Endodermal cell (in vitro differentiated cells): ENCODE results near the gene FGB. TPM values are rescaled to one million over a fixed set of nuclear protein-coding genes. Genes with fewer than 3 reads are reported as not detected.

Experiments used
- DNase-seq: peaks from one replicate; pipeline ENCODE4 v3.0.0-alpha.2; 2017
- H3K27ac ChIP-seq: 2 replicates; pipeline ENCODE4 v1.5.1; 2013; ENCODE audit warnings: mild to moderate bottlenecking, low read depth, low read length, moderate library complexity
- H3K27me3 ChIP-seq: 2 replicates; pipeline ENCODE4 v1.6.1; 2013; ENCODE audit warnings: mild to moderate bottlenecking, low read length, moderate library complexity; ENCODE audit not compliant: insufficient read depth, control insufficient read depth, poor library complexity, severe bottlenecking
- H3K36me3 ChIP-seq: 2 replicates; pipeline ENCODE4 v1.7.0; 2013; ENCODE audit warnings: mild to moderate bottlenecking, low read length, moderate library complexity; ENCODE audit not compliant: control insufficient read depth, insufficient read depth
- H3K4me1 ChIP-seq: one replicate; pipeline ENCODE4 v1.7.0; 2013; ENCODE audit warnings: low read length; ENCODE audit not compliant: control insufficient read depth, insufficient read depth
- H3K4me3 ChIP-seq: 2 replicates; pipeline ENCODE4 v1.5.1; 2013; ENCODE audit warnings: mild to moderate bottlenecking, low read length, moderate library complexity
- H3K9ac ChIP-seq: 2 replicates; pipeline ENCODE4 v1.6.1; 2013; ENCODE audit warnings: mild to moderate bottlenecking, low read length, moderate library complexity; ENCODE audit not compliant: poor library complexity, severe bottlenecking; ENCODE audit errors: extremely low read depth
- H3K9me3 ChIP-seq: 2 replicates; pipeline ENCODE4 v1.6.1; 2013; ENCODE audit warnings: mild to moderate bottlenecking, low read length, moderate library complexity; ENCODE audit not compliant: control insufficient read depth
- H3K27ac Mint-ChIP-seq: 2 replicates; pipeline ENCODE4 v1.8.0; 2020; ENCODE audit warnings: mixed read lengths
- H3K27me3 Mint-ChIP-seq: 2 replicates; pipeline ENCODE4 v1.8.0; 2021; ENCODE audit warnings: mild to moderate bottlenecking, mixed read lengths; ENCODE audit not compliant: insufficient read depth
- H3K36me3 Mint-ChIP-seq: 2 replicates; pipeline ENCODE4 v1.8.0; 2020; ENCODE audit warnings: low read depth, mixed read lengths
- H3K4me1 Mint-ChIP-seq: 2 replicates; pipeline ENCODE4 v1.8.0; 2020; ENCODE audit warnings: mixed read lengths
- H3K4me3 Mint-ChIP-seq: 2 replicates; pipeline ENCODE4 v1.8.0; 2020; ENCODE audit warnings: mild to moderate bottlenecking, moderate library complexity, mixed read lengths
- H3K9me3 Mint-ChIP-seq: 2 replicates; pipeline ENCODE4 v1.8.0; 2020; ENCODE audit warnings: mild to moderate bottlenecking, mixed read lengths
- CTCF ChIP-seq: fragments of 200-600 bp; sonication (generic); conservative IDR thresholded peaks from 2 replicates; pipeline ENCODE4 v1.5.0; 2021; ENCODE audit warnings: antibody characterized with exemption, mild to moderate bottlenecking
- WGBS, 2 experiments: methylation state at CpG; one replicate each; pipeline versions ENCODE4 v1.1.5 to v1.1.7; 2013; ENCODE audit warnings: missing lambda C conversion rate in 2 of 2, mixed read lengths in 1 of 2; ENCODE audit not compliant: insufficient coverage in 1 of 2, insufficient read length in 1 of 2; 5-methylcytosine and 5-hydroxymethylcytosine counted together
- total RNA-seq, 2 donors: library from RNA; stranded (reverse); fragmentation: NEBNext Ultra II Directional in 1 of 2; extraction: Animal tissue kit (Norgen Biotek cat#: 25700) in 1 of 2; gene quantifications; 2 replicates in 1 of 2; 3 replicates in 1 of 2; pipeline ENCODE4 v1.2.1, GENCODE V29; 2021

FGB gene
- total RNA-seq, 2 donors from 2014 or later, result 0.55 TPM; not detected in 1

GRCh38 chr4:154534296-154534695, 28.5 kb upstream of the FGB start:
- Histone ChIP-seq H3K9me3 (no peaks in the 10 kb centered on the region), H3K27ac (no peak overlapping the region), H3K9ac (no peak overlapping the region), H3K36me3 (peaks cover 43% of the 10 kb centered on the region), H3K4me3 (no peak overlapping the region), H3K27me3 (no peaks in the 10 kb centered on the region), H3K4me1 (no peaks in the 10 kb centered on the region)
- no peaks in the 10 kb centered on the region for H3K9me3 Mint-ChIP-seq
- WGBS, 2 experiments, result 60 to 92% methylated on average over 1 of the region's 1 CpG
- no peaks in the 10 kb centered on the region for H3K27me3 Mint-ChIP-seq
- no peak overlapping the region for H3K4me3 Mint-ChIP-seq
- peaks cover 18% of the 10 kb centered on the region for H3K36me3 Mint-ChIP-seq
- no peak overlapping the region for H3K27ac Mint-ChIP-seq
- H3K4me1 Mint-ChIP-seq, result no peaks in the 10 kb centered on the region
- no peak for DNase-seq
- no peak for TF ChIP-seq CTCF

- no peak overlapping the region for H3K9ac ChIP-seq
- H3K4me1 ChIP-seq, result peaks cover 3% of the 10 kb centered on the region
- Mint-ChIP-seq H3K36me3 (peaks cover 79% of the 10 kb centered on the region), H3K4me1 (peaks cover 2% of the 10 kb centered on the region), H3K27ac (no peak overlapping the region), H3K4me3 (no peak overlapping the region), H3K27me3 (no peaks in the 10 kb centered on the region), H3K9me3 (no peaks in the 10 kb centered on the region)
- H3K27me3 ChIP-seq, result no peaks in the 10 kb centered on the region
- H3K9me3 ChIP-seq, result no peaks in the 10 kb centered on the region
- DNase-seq, result no peak
- no peak overlapping the region for H3K4me3 ChIP-seq
- no peak for TF ChIP-seq CTCF
- no peak overlapping the region for H3K27ac ChIP-seq
- 93 to 94% methylated on average over 2 to 4 of the region's 4 CpGs for WGBS, 2 experiments
- peaks cover 100% of the 10 kb centered on the region for H3K36me3 ChIP-seq
These were observed 20.4 kb upstream of the FGB start for GRCh38 chr4:154542271-154542879.

- Mint-ChIP-seq H3K27ac (no peak overlapping the region), H3K36me3 (peaks cover 63% of the 10 kb centered on the region), H3K27me3 (no peaks in the 10 kb centered on the region), H3K9me3 (no peaks in the 10 kb centered on the region), H3K4me3 (no peak overlapping the region), H3K4me1 (peaks cover 9% of the 10 kb centered on the region)
- Histone ChIP-seq H3K36me3 (peaks cover 79% of the 10 kb centered on the region), H3K4me3 (peak overlapping the region; percentile 96), H3K9me3 (no peaks in the 10 kb centered on the region), H3K4me1 (peaks cover 3% of the 10 kb centered on the region), H3K9ac (no peak overlapping the region), H3K27ac (no peak overlapping the region), H3K27me3 (no peaks in the 10 kb centered on the region)
- TF ChIP-seq CTCF, result peak; percentile 67
- WGBS, 2 experiments, result 94% methylated on average over 4 of the region's 4 CpGs; no CpG with 5 or more reads in 1 of the 2 experiments
- DNase-seq, result no peak
These were observed 17.1 kb upstream of the FGB start for GRCh38 chr4:154545689-154546088.
